ENCODE results near the gene IFI44. TPM values are rescaled to one million over a fixed set of nuclear protein-coding genes. Genes with fewer than 3 reads are reported as not detected.

The IFI44 gene
- total and polyA plus RNA-seq, 7 donors = 3.3 to 6.8 (median 4.3) TPM

- Histone ChIP-seq H3K27ac (no peak overlapping the region), H3K4me3 (no peak overlapping the region), H3K9me3 (no peaks in the 10 kb centered on the region), H3K36me3 (ENCODE audit: insufficient read depth in 1 of 2, low read depth in 1 of 2) (no peaks in the 10 kb centered on the region), H3K27me3 (ENCODE audit: insufficient read depth in 3 of 3, low read length in 2 of 3) (no peaks in the 10 kb centered on the region), H3K4me1 (no peaks in the 10 kb centered on the region)
- 76 to 78% (median 77%) methylated on average over 2 of the region's 2 CpGs for WGBS, 3 donors
- no peak for TF ChIP-seq CTCF (IDR thresholded peaks at IDR 0.05)
- ATAC-seq (no peak), DNase-seq (no peak)
- intact Hi-C loops (cut with DNase I) = no loop called here
Observed at GRCh38 chr1:78683079-78683478, 33.4 kb downstream of the IFI44 start.

GRCh38 chr1:78687315-78687714 lies 37.7 kb downstream of the IFI44 start:
- 87 to 96% (median 92%) methylated on average over 1 of the region's 1 CpG for WGBS, 3 donors
- Histone ChIP-seq H3K27me3 (ENCODE audit: insufficient read depth in 3 of 3, low read length in 2 of 3) (no peaks in the 10 kb centered on the region), H3K4me1 (no peaks in the 10 kb centered on the region), H3K9me3 (no peaks in the 10 kb centered on the region), H3K36me3 (ENCODE audit: insufficient read depth in 1 of 2, low read depth in 1 of 2) (no peaks in the 10 kb centered on the region), H3K27ac (no peak overlapping the region), H3K4me3 (no peak overlapping the region)
- DNase-seq (no peak), ATAC-seq (no peak)
- TF ChIP-seq CTCF (IDR thresholded peaks at IDR 0.05) = no peak
- intact Hi-C loops (cut with DNase I) = no loop called here

GRCh38 chr1:78687914-78688313 lies 38.3 kb downstream of the IFI44 start:
- intact Hi-C loops (cut with DNase I) = no loop called here
- H3K27ac ChIP-seq = no peak overlapping the region
- no peaks in the 10 kb centered on the region for H3K27me3 ChIP-seq (ENCODE audit: insufficient read depth in 3 of 3, low read length in 2 of 3)
- no peak overlapping the region for H3K4me3 ChIP-seq
- no peaks in the 10 kb centered on the region for H3K36me3 ChIP-seq (ENCODE audit: insufficient read depth in 1 of 2, low read depth in 1 of 2)
- TF ChIP-seq CTCF (IDR thresholded peaks at IDR 0.05) = no peak
- 56 to 64% (median 62%) methylated on average over 2 of the region's 2 CpGs for WGBS, 3 donors
- no peaks in the 10 kb centered on the region for H3K4me1 ChIP-seq
- no peak for ATAC-seq
- no peak for DNase-seq
- H3K9me3 ChIP-seq = no peaks in the 10 kb centered on the region

- no peak for ATAC-seq
- H3K27me3 ChIP-seq (ENCODE audit: insufficient read depth in 3 of 3, low read length in 2 of 3) = no peaks in the 10 kb centered on the region
- H3K36me3 ChIP-seq (ENCODE audit: insufficient read depth in 1 of 2, low read depth in 1 of 2) = no peaks in the 10 kb centered on the region
- no peak for DNase-seq
- no peak overlapping the region for H3K27ac ChIP-seq
- no peak overlapping the region for H3K4me3 ChIP-seq
- intact Hi-C loops (cut with DNase I) = no loop called here
- no peak for TF ChIP-seq CTCF (IDR thresholded peaks at IDR 0.05)
- H3K4me1 ChIP-seq = no peaks in the 10 kb centered on the region
- no peaks in the 10 kb centered on the region for H3K9me3 ChIP-seq
Observed at GRCh38 chr1:78688697-78689096, 39.1 kb downstream of the IFI44 start.

- H3K4me3 ChIP-seq = no peak overlapping the region
- H3K36me3 ChIP-seq (ENCODE audit: insufficient read depth in 1 of 2, low read depth in 1 of 2) = no peaks in the 10 kb centered on the region
- intact Hi-C loops (cut with DNase I) = no loop called here
- no peaks in the 10 kb centered on the region for H3K4me1 ChIP-seq
- TF ChIP-seq CTCF (IDR thresholded peaks at IDR 0.05) = no peak
- ATAC-seq (no peak), DNase-seq (no peak)
- H3K9me3 ChIP-seq = no peaks in the 10 kb centered on the region
- H3K27ac ChIP-seq = no peak overlapping the region
- H3K27me3 ChIP-seq (ENCODE audit: insufficient read depth in 3 of 3, low read length in 2 of 3) = no peaks in the 10 kb centered on the region
- 87 to 90% (median 88%) methylated on average over 3 of the region's 3 CpGs for WGBS, 3 donors
Observed at GRCh38 chr1:78690516-78690915, 40.9 kb downstream of the IFI44 start.
